GM19372 (cell line): ENCODE measurements around the gene CHMP2B.
"Not testable (repeated sequence)": the region's sequence is repeated elsewhere in the genome, so short reads cannot be mapped to it uniquely, and the experiment has no call there.

Experiments
- ATAC-seq: cut with Tn5 transposase; IDR thresholded peaks from one replicate; pipeline ENCODE4 v1.9.1; 2021; ENCODE audit warnings: mild to moderate bottlenecking, low read depth, moderate library complexity; ENCODE audit not compliant: unreplicated experiment

The CHMP2B gene

DNA sequence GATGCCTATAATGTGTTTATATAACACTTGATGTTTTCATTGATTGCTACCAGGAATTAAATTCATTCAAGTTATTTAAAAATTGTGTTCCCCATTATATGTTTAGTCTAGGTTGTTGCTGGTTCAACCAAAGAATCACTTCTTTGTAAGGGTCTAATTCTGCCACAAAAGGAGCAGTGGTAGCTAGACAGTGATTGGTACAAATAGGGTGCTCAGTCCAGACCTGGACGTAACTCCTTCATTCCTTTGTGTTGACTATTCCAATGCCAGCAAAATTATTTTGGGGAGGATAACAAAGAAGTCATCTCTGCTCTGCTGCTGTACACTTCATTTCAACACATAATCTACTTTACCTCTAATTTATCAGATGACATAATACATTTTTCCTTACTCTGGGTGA, 1.2 kb downstream of the CHMP2B start:
- ATAC-seq = no peak

DNA sequence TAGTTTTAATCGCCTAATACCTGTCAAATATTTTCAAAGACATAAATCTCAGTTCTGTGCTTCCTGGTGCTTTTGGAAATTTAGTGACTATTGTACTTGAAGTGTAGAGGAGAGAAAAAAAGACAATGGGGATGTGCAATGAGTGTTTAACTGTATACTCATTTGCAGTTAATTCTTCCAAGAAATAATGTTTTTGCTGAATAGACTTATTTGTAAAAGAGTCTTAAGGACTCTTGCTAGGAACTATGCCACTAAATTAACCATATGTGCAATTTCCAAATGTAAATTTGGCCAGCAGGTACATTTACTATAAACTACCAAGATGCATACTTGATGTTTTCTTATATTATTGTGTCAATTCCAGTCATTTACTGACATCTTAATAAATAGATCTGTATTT, 2.0 kb downstream of the CHMP2B start:
- no peak for ATAC-seq

DNA sequence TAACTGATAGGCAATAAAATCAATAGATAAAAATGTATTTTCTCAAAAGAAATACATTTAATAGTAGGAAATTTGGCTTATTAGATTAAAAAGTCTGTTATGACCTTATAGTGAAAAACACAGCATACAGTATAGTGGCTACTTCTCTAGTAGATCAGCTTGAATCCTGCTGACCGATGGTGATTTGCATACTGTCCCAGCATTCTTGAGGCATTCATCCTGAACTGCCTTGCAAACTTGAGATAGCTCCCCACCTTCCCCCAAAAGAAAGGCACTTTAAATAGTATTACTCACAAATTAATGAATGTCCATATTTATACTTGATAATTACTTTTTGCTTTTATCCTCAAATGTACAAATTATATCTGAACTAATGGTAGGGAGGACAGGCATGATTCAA, 6.7 kb downstream of the CHMP2B start:
- no peak for ATAC-seq

- no peak for ATAC-seq
These were observed 9.0 kb downstream of the CHMP2B start for GRCh38 chr3:87236093-87236492.

DNA sequence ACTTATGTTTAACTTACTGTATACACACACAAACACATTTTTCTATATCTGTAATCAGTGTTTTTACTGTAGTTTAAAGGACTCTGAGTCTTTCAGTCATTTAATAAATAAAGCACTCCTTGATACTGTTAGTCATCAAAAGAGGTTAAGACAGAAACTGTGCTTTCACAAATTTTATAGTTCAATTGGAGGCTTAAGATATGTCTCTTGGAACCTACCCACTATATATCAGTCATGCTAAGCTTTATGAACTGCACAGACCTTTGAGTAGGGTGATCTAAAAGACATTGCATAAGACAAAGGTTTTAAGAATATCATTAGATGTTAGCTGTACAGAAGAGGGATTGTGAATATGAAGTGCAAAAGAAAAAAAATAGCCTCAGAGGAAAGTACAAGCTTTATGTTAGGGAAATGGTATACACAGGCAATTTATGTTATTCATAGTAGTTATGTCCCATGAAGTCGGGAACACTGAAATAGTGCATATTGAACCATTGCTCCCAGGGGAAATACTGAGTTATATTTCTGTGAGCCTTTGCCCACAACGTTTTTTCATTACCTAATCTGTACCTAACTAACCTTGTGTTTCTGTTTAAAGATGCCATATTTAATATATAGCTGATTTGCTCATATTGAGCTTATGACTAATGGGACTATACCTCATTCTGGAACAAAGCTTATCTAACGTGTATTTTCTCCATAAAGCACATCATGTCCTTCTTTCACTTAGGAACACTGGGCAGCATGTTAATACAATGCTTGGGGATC, 19.7 kb downstream of the CHMP2B start:
- no peak for ATAC-seq

DNA sequence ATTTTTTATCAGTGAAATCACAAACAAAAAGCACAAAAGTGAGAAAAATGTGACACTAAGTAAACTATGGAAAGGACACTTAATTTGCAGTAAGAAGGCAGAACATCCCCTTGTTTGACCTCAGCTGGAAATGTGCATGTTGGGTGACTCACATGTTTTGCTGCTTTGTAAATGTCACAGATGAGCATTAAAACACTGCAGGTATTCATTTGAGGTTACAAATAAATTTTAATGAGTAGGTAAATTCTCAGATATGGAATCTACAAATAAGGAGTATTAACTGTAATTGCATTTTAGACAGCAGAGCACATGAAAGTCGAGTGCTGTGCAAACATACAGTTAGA, 20.3 kb downstream of the CHMP2B start:
- ATAC-seq = no peak

- not testable (repeated sequence) for ATAC-seq
These were observed 21.1 kb downstream of the CHMP2B start for GRCh38 chr3:87248231-87248630.

DNA sequence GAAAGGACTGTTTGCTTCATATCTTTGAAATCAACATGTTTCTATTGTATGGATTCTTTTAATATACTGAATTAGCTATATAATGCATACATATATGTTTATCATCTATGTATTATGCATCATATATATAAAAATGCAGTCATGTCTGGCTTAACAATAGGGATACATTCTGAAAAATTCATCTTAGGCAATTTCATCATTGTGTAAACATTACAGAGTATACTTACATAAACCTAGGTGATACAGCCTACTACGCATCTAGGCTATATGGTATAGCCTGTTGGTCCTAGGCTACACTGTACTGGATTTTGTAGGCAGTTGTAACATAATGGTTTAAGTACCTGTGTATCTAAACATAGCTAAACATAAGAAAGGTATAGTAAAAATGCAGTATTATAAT, 21.7 kb downstream of the CHMP2B start:
- ATAC-seq = no peak

- ATAC-seq = no peak
These were observed 22.9 kb downstream of the CHMP2B start for GRCh38 chr3:87250009-87250408.

GRCh38 chr3:87260270-87260669, 33.2 kb downstream of the CHMP2B start:
- ATAC-seq = peak; percentile 71

GRCh38 chr3:87261925-87262324, 34.8 kb downstream of the CHMP2B start:
- ATAC-seq = no peak

- ATAC-seq = no peak
These were observed 41.0 kb downstream of the CHMP2B start for GRCh38 chr3:87267953-87268645.

GRCh38 chr3:87268646-87269211, 41.6 kb downstream of the CHMP2B start:
- ATAC-seq = no peak

GRCh38 chr3:87269723-87270122, 42.6 kb downstream of the CHMP2B start:
- no peak for ATAC-seq

GRCh38 chr3:87270908-87271700, 44.0 kb downstream of the CHMP2B start:
- ATAC-seq = no peak

DNA sequence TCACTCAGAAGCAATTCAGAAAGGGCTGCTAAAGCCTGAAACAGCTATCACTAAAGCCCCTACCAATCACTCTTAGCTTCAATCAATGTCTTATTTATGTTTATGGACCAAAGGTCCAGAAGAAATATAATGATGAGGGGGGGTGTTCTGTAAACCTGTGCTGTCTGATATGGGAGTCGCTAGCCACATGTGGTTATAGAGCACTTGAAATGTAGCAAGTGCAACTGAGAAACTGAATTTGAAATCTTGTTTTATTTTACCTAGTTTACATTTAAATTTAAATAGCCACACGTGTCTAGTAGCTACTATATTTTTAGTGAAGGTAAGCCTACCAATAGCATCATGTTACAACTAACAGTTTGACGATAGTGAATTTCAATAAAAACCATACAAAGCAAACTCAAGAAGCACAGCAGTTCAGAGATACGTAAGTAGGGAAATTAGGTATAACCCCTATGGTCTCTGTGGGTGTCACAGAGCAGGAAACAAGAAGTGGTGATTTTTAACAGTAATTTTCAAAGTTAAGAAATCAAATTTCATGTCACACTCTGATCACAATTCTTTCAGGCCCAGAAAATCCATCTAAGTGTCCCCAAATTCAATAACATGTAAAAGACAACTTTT, 45.7 kb downstream of the CHMP2B start:
- ATAC-seq = peak; percentile 82

DNA sequence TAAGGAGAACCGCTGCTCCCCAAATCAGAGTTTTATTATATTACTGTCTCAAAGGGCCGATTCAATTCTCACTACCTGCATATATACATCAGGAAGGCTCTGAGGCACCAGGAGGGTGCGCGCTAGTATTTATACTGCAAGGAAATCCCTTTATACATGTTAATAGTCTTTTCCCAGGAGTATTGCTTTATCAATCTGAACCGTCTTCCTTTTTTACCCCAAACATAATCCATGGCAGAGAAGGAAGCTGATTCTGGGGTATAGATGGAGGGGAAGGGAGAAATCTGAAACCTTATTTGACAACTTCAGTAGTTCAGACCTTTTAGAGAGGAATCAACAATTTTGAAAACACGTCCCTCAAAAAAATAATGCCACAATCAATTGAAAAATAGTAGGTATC, 49.4 kb downstream of the CHMP2B start, which contains the start of gene POU1F1:
Gene POU1F1 (minus strand): TSS at position 101 of the 400 bp plus-strand sequence. CDS start 122 bp downstream, outside the sequence.
- no peak for ATAC-seq

DNA sequence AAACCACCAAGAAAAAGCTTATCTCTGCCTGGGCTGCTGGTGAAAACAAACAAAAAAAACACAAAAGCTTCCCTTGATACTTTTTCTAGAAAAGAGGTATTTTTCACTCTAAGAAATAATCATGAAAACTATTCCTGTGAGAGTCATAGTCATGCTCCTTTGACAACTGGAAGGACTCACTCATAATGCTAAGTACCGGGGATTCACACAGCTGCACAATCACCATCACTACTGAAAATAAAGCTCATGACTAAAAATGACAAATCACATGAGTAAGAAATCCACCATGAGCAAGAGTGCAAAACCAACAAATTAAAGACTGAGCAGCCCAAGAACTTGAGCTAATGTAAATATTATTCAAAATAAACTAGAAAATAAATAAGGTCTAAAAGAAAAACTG, 59.9 kb downstream of the CHMP2B start:
- ATAC-seq = no peak

GRCh38 chr3:87288446-87288845, 61.3 kb downstream of the CHMP2B start:
- ATAC-seq = no peak

- peak; percentile 82 for ATAC-seq
These were observed 71.1 kb downstream of the CHMP2B start for GRCh38 chr3:87298111-87298718.
